ENCODE data around the gene CCDC85A.
A peak's percentile ranks its signal among the peaks of the same experiment; 100 is the strongest.

CCDC85A gene

DNA sequence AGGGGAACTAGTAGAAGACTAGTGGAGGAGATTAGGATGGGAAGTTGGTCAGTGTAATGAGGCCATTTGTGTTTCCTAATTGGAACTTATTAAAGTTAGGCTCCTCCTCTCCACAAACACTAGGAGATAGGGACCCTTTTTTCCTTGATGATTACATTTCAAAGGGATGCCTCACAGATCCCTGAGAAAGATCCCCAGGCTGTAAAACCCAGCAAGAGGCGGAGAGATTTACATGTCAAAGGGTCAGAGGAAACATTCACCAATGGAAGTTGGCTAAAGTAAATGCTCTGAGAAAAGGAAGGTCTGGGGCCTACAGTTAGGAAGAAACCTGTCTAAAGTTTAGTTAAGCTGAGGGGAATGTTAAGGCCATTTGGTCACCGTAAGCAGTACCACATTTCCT lies 1.4 kb upstream of the CCDC85A start:
- no peak for TF ChIP-seq ZFX (IDR thresholded peaks at IDR 0.05)
- TF ChIP-seq, protein P1, sequence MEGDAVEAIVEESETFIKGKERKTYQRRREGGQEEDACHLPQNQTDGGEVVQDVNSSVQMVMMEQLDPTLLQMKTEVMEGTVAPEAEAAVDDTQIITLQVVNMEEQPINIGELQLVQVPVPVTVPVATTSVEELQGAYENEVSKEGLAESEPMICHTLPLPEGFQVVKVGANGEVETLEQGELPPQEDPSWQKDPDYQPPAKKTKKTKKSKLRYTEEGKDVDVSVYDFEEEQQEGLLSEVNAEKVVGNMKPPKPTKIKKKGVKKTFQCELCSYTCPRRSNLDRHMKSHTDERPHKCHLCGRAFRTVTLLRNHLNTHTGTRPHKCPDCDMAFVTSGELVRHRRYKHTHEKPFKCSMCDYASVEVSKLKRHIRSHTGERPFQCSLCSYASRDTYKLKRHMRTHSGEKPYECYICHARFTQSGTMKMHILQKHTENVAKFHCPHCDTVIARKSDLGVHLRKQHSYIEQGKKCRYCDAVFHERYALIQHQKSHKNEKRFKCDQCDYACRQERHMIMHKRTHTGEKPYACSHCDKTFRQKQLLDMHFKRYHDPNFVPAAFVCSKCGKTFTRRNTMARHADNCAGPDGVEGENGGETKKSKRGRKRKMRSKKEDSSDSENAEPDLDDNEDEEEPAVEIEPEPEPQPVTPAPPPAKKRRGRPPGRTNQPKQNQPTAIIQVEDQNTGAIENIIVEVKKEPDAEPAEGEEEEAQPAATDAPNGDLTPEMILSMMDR (conservative IDR thresholded peaks at IDR 0.05): no peak
- no peak overlapping the region; the same call in 1 of the 2 replicates for H3K27ac ChIP-seq

DNA sequence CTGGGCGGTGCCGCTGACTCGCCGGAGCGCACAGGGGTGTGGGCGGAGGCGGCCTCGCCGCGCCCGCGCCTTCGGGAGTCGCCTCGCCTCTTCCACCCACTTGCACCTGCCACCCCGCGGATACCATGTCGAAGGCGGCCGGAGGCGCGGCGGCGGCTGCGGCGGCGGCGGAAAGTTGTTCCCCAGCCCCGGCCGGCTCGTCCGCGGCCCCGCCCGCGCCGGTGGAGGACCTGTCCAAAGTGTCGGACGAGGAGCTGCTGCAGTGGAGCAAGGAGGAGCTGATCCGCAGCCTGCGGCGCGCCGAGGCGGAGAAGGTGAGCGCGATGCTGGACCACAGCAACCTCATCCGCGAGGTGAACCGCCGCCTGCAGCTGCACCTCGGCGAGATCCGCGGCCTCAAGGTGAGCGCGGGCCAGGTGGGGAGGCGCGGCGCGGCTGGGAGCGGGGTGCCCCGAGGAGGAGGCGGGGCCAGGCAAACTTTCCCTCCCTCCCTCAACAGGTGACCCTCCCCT lies 766 bp downstream of the CCDC85A start:
- no peak for TF ChIP-seq ZFX (IDR thresholded peaks at IDR 0.05)
- TF ChIP-seq, protein P1 (conservative IDR thresholded peaks at IDR 0.05): no peak
- peak overlapping the region; percentile 82 for H3K27ac ChIP-seq

GRCh38 chr2:56185101-56185581 lies 1.4 kb downstream of the CCDC85A start:
- peak overlapping the region; percentile 82 for H3K27ac ChIP-seq
- TF ChIP-seq ZFX (IDR thresholded peaks at IDR 0.05): no peak
- TF ChIP-seq, protein P1 (conservative IDR thresholded peaks at IDR 0.05): no peak

- no peak for TF ChIP-seq ZFX (IDR thresholded peaks at IDR 0.05)
- TF ChIP-seq, protein P1 (conservative IDR thresholded peaks at IDR 0.05): peak; percentile 21; the same call in 1 of the 2 replicates
- H3K27ac ChIP-seq: peak overlapping the region; percentile 82
These were observed 1.8 kb downstream of the CCDC85A start for GRCh38 chr2:56185582-56186046.

GRCh38 chr2:56191617-56192016 lies 7.8 kb downstream of the CCDC85A start:
- no peak overlapping the region for H3K27ac ChIP-seq
- TF ChIP-seq, protein P1 (conservative IDR thresholded peaks at IDR 0.05): peak; percentile 74
- TF ChIP-seq ZFX (IDR thresholded peaks at IDR 0.05): no peak

GRCh38 chr2:56192664-56193305 lies 9.0 kb downstream of the CCDC85A start:
- peak overlapping the region; percentile 63 for H3K27ac ChIP-seq
- TF ChIP-seq, protein P1 (conservative IDR thresholded peaks at IDR 0.05): no peak
- no peak for TF ChIP-seq ZFX (IDR thresholded peaks at IDR 0.05)

DNA sequence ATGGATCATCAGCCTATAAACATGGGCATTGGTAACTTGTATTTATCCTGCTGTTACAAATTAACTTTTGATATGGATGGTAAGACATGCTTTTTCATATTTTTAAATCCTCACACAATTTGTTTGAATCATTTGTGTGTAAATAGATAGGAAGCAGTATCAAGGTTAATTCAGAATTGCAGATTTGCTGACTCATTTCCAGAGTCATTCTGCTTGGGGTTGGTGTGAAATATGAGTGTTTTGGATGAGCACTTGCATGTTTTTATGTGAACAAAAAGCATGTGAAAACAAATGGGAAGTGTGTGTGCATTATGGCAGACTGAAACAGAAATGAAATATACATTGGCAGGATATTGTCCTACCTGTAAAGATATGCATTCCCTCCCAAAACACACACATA lies 11.8 kb downstream of the CCDC85A start:
- no peak overlapping the region for H3K27ac ChIP-seq
- TF ChIP-seq, protein P1 (conservative IDR thresholded peaks at IDR 0.05): no peak
- TF ChIP-seq ZFX (IDR thresholded peaks at IDR 0.05): no peak

Data from C4-2B (cell line).